Trophoblast cell (in vitro differentiated cells and primary cell): ENCODE results near the gene CHTF18.

Experiments
- DNase-seq, 2 donors: peaks; one replicate each; pipeline ENCODE4 v3.0.0-alpha.2; 2016
- H2AFZ ChIP-seq: 2 replicates; pipeline ENCODE4 v1.6.1; 2013; ENCODE audit warnings: low read length, moderate library complexity, mild to moderate bottlenecking; ENCODE audit not compliant: insufficient read depth, poor library complexity
- H2AK5ac ChIP-seq: 2 replicates; pipeline ENCODE4 v1.6.1; 2013; ENCODE audit warnings: mild to moderate bottlenecking, low read length
- H2BK120ac ChIP-seq: 2 replicates; pipeline ENCODE4 v1.6.1; 2013; ENCODE audit warnings: low read length, mild to moderate bottlenecking, moderate library complexity; ENCODE audit not compliant: insufficient read depth, poor library complexity
- H2BK12ac ChIP-seq: 2 replicates; pipeline ENCODE4 v1.6.1; 2013; ENCODE audit warnings: mild to moderate bottlenecking, low read length, moderate library complexity
- H2BK5ac ChIP-seq: 2 replicates; pipeline ENCODE4 v1.6.1; 2013; ENCODE audit warnings: low read length, low read depth, moderate library complexity, mild to moderate bottlenecking; ENCODE audit not compliant: poor library complexity
- H3K14ac ChIP-seq: 2 replicates; pipeline ENCODE4 v1.6.1; 2013; ENCODE audit warnings: mild to moderate bottlenecking, low read length
- H3K18ac ChIP-seq: 2 replicates; pipeline ENCODE4 v1.6.1; 2013; ENCODE audit warnings: mild to moderate bottlenecking, low read length
- H3K23ac ChIP-seq: 2 replicates; pipeline ENCODE4 v1.6.1; 2013; ENCODE audit warnings: low read length
- H3K27ac ChIP-seq: 2 replicates; pipeline ENCODE4 v1.5.1; 2013; ENCODE audit warnings: low read depth, mild to moderate bottlenecking, inconsistent platforms, low read length, moderate library complexity
- H3K27me3 ChIP-seq: 2 replicates; pipeline ENCODE4 v1.6.1; 2013; ENCODE audit warnings: inconsistent platforms, mild to moderate bottlenecking, low read length, moderate library complexity; ENCODE audit not compliant: insufficient read depth
- H3K36me3 ChIP-seq, 2 experiments: 1 replicate in 1 of 2; 2 replicates in 1 of 2; pipeline ENCODE4 v1.6.1; 2013; ENCODE audit warnings: low read length in 2 of 2, mild to moderate bottlenecking in 2 of 2, moderate library complexity in 1 of 2; ENCODE audit not compliant: insufficient read depth in 2 of 2, control insufficient read depth in 1 of 2
- H3K4ac ChIP-seq: 2 replicates; pipeline ENCODE4 v1.6.1; 2013; ENCODE audit warnings: low read depth, mild to moderate bottlenecking, low read length, moderate library complexity
- H3K4me1 ChIP-seq, 2 experiments: 1 replicate in 1 of 2; 2 replicates in 1 of 2; pipeline ENCODE4 v1.6.1; 2013; ENCODE audit warnings: low read length in 2 of 2, mild to moderate bottlenecking in 2 of 2, moderate library complexity in 1 of 2; ENCODE audit not compliant: insufficient read depth in 2 of 2, control insufficient read depth in 1 of 2
- H3K4me2 ChIP-seq: 2 replicates; pipeline ENCODE4 v1.6.1; 2013; ENCODE audit warnings: inconsistent platforms, mild to moderate bottlenecking, low read length, moderate library complexity
- H3K4me3 ChIP-seq: 2 replicates; pipeline ENCODE4 v1.5.1; 2013; ENCODE audit warnings: mild to moderate bottlenecking, low read depth, low read length, inconsistent platforms
- H3K79me1 ChIP-seq: one replicate; pipeline ENCODE4 v1.6.1; 2013; ENCODE audit warnings: low read length
- H3K79me2 ChIP-seq: 2 replicates; pipeline ENCODE4 v1.6.1; 2013; ENCODE audit warnings: low read length, mild to moderate bottlenecking; ENCODE audit not compliant: control insufficient read depth, insufficient read depth, poor library complexity
- H3K9ac ChIP-seq: 2 replicates; pipeline ENCODE4 v1.6.1; 2013; ENCODE audit warnings: mild to moderate bottlenecking, low read length
- H3K9me3 ChIP-seq: 2 replicates; pipeline ENCODE4 v1.6.1; 2013; ENCODE audit warnings: low read depth, mild to moderate bottlenecking, control low read depth, inconsistent platforms, low read length; ENCODE audit not compliant: insufficient read depth
- H4K12ac ChIP-seq: 2 replicates; pipeline ENCODE4 v1.6.1; 2013; ENCODE audit warnings: low read depth, mild to moderate bottlenecking, low read length, moderate library complexity
- H4K8ac ChIP-seq: 2 replicates; pipeline ENCODE4 v1.6.1; 2013; ENCODE audit warnings: low read depth, mild to moderate bottlenecking, low read length, moderate library complexity
- H4K91ac ChIP-seq: one replicate; pipeline ENCODE4 v1.6.1; 2013; ENCODE audit warnings: low read depth, mild to moderate bottlenecking, low read length, moderate library complexity
- WGBS: extraction: QIAGEN DNeasy Blood & Tissue Kit; methylation state at CpG from one replicate; pipeline ENCODE4 v1.1.7; 2013; ENCODE audit warnings: missing lambda C conversion rate; ENCODE audit not compliant: insufficient read length, insufficient coverage; ENCODE audit errors: extremely low coverage; 5-methylcytosine and 5-hydroxymethylcytosine counted together

CHTF18 gene

DNA sequence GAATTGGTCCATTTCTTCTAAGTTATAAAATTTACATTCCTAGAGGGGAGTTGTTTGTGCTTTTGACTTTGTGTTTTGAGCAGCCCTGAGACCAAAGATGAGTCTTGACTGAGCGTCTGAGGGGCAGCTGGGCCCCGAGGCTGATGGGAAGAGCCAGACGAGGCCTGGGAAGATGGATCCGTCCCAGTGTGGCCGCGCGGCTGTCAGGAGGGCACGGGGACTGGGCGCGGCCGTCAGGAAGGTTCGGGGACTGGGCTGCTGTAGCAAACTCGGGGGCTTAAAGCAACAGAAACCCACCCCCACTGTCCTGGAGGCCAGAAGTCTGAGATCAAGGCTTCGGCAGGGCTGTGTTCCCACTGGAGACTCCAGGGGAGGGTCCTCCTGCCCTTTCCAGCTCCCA is 50.3 kb downstream of the CHTF18 start:
- no peak overlapping the region for H3K18ac ChIP-seq
- no peak overlapping the region for H4K91ac ChIP-seq
- no peak overlapping the region for H2AK5ac ChIP-seq
- H3K4me2 ChIP-seq = no peak overlapping the region
- no peaks in the 10 kb centered on the region for H3K79me2 ChIP-seq
- no peak overlapping the region for H3K4me3 ChIP-seq
- H2BK12ac ChIP-seq = no peak overlapping the region
- DNase-seq = no peak
- peaks cover 49% of the 10 kb centered on the region for H3K9me3 ChIP-seq
- no peak overlapping the region for H3K9ac ChIP-seq
- H2AFZ ChIP-seq = no peak overlapping the region
- H3K23ac ChIP-seq = no peak overlapping the region
- H2BK120ac ChIP-seq = no peak overlapping the region
- no peak overlapping the region for H4K12ac ChIP-seq
- H3K14ac ChIP-seq = no peak overlapping the region
- no peak overlapping the region for H4K8ac ChIP-seq
- H3K27ac ChIP-seq = no peak overlapping the region
- no CpG with 5 or more reads among the region's 14 CpGs for WGBS
- no peaks in the 10 kb centered on the region for H3K27me3 ChIP-seq
- H3K4ac ChIP-seq = no peak overlapping the region
- no peak overlapping the region for H2BK5ac ChIP-seq
- no peaks in the 10 kb centered on the region for H3K36me3 ChIP-seq
- no peaks in the 10 kb centered on the region for H3K4me1 ChIP-seq
- H3K79me1 ChIP-seq = no peaks in the 10 kb centered on the region

DNA sequence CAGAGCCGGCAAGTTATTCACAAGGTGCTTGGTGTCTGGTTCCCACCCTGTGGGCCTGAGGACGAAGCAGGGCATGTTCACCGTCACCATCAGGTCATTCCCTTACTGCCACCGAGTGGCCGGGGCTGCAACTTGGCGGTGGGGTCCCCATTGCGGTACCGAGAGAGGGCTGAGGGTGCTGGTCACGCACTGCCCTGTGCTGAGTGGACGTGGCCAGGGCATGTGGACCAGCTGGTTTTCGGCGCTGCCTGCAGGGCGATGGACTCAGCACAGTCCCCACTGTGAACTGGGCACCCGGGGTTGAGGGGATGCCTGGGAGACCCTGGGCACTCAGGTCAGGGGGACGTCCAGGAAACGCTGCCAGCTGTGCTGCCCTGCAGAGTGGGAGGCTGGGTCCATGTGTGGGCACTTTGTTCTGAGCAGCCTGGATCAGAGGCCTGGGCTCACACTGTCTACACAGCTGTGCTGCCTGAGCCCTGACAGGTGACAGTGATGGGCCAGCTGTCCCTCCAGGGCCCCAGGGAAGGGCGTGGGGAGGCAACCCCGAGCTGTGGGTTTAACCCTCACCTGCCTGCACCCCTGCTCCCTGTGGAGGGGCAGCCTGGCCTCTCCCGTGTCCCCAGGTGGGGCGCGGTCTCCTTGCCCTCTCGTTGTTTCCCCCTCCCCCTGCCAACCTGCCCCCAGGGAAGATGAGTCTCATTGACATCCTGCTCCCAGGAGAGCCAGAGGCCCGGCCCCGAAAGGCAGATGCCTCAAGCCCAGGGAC is 51.4 kb downstream of the CHTF18 start:
- H3K9ac ChIP-seq = no peak overlapping the region
- no peak overlapping the region for H2BK5ac ChIP-seq
- no peak overlapping the region for H4K8ac ChIP-seq
- no peak overlapping the region for H2BK120ac ChIP-seq
- no peaks in the 10 kb centered on the region for H3K79me2 ChIP-seq
- H3K4ac ChIP-seq = no peak overlapping the region
- no peak overlapping the region for H2AFZ ChIP-seq
- no peak overlapping the region for H2BK12ac ChIP-seq
- no peak overlapping the region for H4K12ac ChIP-seq
- H4K91ac ChIP-seq = no peak overlapping the region
- peaks cover 49% of the 10 kb centered on the region for H3K9me3 ChIP-seq
- WGBS = no CpG with 5 or more reads among the region's 24 CpGs
- H3K4me3 ChIP-seq = no peak overlapping the region
- no peak overlapping the region for H3K27ac ChIP-seq
- no peaks in the 10 kb centered on the region for H3K79me1 ChIP-seq
- H3K36me3 ChIP-seq = no peaks in the 10 kb centered on the region
- no peak overlapping the region for H3K4me2 ChIP-seq
- no peaks in the 10 kb centered on the region for H3K4me1 ChIP-seq
- no peak for DNase-seq
- no peak overlapping the region for H3K23ac ChIP-seq
- H3K14ac ChIP-seq = no peak overlapping the region
- H3K27me3 ChIP-seq = no peaks in the 10 kb centered on the region
- H2AK5ac ChIP-seq = no peak overlapping the region
- no peak overlapping the region for H3K18ac ChIP-seq

DNA sequence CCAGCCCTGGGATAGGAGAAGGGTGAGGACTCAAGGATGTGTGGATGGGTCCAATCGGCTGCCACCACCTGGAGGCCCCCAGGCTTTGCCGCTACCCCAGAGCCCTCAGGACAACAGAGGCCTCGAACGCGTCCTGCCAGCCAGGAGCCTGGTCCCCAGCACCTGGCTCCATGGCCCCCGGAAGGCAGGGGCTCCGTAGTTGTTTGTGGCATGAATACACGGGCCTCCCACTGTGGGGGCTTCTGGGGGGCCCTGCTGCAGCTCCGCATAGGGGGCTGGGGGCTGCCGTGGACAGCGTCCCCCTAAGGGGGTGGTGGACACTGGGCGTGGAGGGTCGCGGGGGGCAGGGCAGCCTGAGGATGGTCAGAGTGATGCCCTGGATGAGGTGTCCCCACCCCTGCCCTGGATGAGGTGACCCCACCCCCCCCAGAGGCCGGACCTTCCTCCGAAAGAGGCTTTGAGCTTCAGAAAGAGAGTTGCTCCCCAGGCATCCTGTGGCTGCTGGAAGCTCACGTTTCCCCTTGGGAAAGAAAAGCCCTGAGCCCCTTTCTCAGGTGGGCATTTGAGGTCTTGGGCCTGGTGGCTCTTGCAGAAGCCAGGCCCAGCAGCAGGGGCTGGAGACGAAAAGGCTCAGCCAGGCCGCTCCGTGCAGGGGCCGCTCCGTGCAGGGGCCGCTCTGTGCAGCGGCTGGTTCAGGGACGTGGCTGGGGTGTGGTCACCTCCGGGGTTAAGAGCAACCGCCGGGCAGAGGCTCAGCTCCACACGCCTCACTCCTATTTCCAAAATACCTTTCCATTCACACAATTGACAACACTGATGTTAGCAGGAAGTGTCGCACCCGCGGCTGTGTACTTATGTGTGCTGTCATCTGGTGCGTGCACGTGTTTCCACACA is 52.4 kb downstream of the CHTF18 start:
- Histone ChIP-seq H2BK12ac (no peak overlapping the region), H3K14ac (no peak overlapping the region), H3K27me3 (no peaks in the 10 kb centered on the region), H3K4me3 (no peak overlapping the region), H3K79me1 (no peaks in the 10 kb centered on the region), H3K9me3 (peaks cover 46% of the 10 kb centered on the region), H3K18ac (no peak overlapping the region), H4K91ac (no peak overlapping the region), H4K12ac (no peak overlapping the region), H3K27ac (no peak overlapping the region), H3K4me2 (no peak overlapping the region), H2BK120ac (no peak overlapping the region), H3K4me1 (no peaks in the 10 kb centered on the region), H4K8ac (no peak overlapping the region), H3K36me3 (no peaks in the 10 kb centered on the region), H2BK5ac (no peak overlapping the region), H2AK5ac (no peak overlapping the region), H3K79me2 (no peaks in the 10 kb centered on the region), H3K23ac (no peak overlapping the region), H2AFZ (no peak overlapping the region), H3K4ac (no peak overlapping the region), H3K9ac (no peak overlapping the region)
- no CpG with 5 or more reads among the region's 34 CpGs for WGBS
- DNase-seq = no peak

DNA sequence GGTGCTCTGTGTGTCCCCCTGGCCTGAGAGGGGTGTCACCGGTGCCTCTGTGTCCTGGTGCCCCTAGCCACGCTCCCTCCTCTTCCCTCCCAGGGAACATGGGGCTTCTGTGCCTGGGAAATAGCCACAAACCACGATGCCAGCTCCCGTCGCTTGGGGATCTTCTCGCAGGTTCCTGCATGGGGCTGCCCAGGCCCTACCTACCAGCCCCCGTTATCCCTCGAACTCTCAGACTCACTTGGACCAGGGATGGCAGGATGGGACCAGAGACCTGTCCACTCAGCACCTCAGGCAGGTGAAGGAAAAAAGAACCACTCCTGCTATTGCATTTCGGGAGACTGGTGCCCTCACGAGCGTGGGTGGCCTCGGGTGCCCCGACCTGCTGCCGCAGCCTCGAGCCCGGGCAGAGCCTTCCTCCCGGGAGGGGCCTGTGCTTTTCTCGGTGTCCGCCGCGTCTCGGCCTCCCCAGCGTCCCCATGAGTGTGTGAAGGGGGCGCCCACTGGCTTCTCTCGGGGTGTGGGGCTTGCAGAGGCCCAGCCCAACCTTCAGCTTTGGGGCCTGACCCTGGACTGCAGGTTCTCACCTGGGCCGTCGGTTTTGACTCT is 53.1 kb downstream of the CHTF18 start:
- Histone ChIP-seq H3K27ac (no peak overlapping the region), H3K79me2 (no peaks in the 10 kb centered on the region), H3K36me3 (no peaks in the 10 kb centered on the region), H3K4me1 (no peaks in the 10 kb centered on the region), H2BK5ac (no peak overlapping the region), H3K27me3 (no peaks in the 10 kb centered on the region), H3K4me3 (no peak overlapping the region), H4K12ac (no peak overlapping the region), H3K4me2 (no peak overlapping the region), H2AFZ (no peak overlapping the region), H3K18ac (no peak overlapping the region), H2BK12ac (no peak overlapping the region), H2AK5ac (no peak overlapping the region), H3K9me3 (peaks cover 44% of the 10 kb centered on the region), H3K4ac (no peak overlapping the region), H3K14ac (no peak overlapping the region), H2BK120ac (no peak overlapping the region), H3K23ac (no peak overlapping the region), H3K79me1 (no peaks in the 10 kb centered on the region), H4K91ac (no peak overlapping the region), H4K8ac (no peak overlapping the region), H3K9ac (no peak overlapping the region)
- no peak for DNase-seq
- WGBS = no CpG with 5 or more reads among the region's 27 CpGs
